PC-3 (cell line): ENCODE results near the gene SART3.

Experiments
- CTCF ChIP-seq: fragments of 300-600 bp; sonication (generic); conservative IDR thresholded peaks from 2 replicates; pipeline ENCODE4 v1.5.1; 2017; ENCODE audit warnings: antibody characterized with exemption, low read depth, mild to moderate bottlenecking, low read length
- EZH2 ChIP-seq: fragments of 300-600 bp; sonication (generic); IDR thresholded peaks from one replicate; pipeline ENCODE4 v1.6.1; 2017; ENCODE audit warnings: antibody characterized with exemption, mild to moderate bottlenecking, low read length; ENCODE audit not compliant: unreplicated experiment
- EZH2phosphoT487 ChIP-seq: fragments of 300-600 bp; sonication (generic); IDR thresholded peaks from 2 replicates; pipeline ENCODE4 v1.6.1; 2018; ENCODE audit warnings: mild to moderate bottlenecking, antibody characterized with exemption, low read length, borderline replicate concordance

- no peak for TF ChIP-seq EZH2
- no peak for TF ChIP-seq CTCF
- TF ChIP-seq EZH2phosphoT487, result no peak
Observed at GRCh38 chr12:108547686-108548085, 13.3 kb downstream of the SART3 start.
